B cell (primary cell): ENCODE data around the gene FAM229A. TPM values are rescaled to one million over a fixed set of nuclear protein-coding genes. Genes with fewer than 3 reads are reported as not detected.

ENCODE experiments used
- ATAC-seq: fragments of 200-7000 bp; cut with Tn5 transposase; one replicate; pipeline ENCODE4 v1.10.0; 2021; ENCODE audit warnings: low read depth, mild to moderate bottlenecking, moderate number of reproducible peaks, moderate library complexity
- CTCF ChIA-PET: fragments of 350-600 bp; sonication (Branson Sonifier 250); formaldehyde crosslinking; loops from one replicate; lab custom pipeline; 2021; ENCODE audit warnings: antibody characterized with exemption, inconsistent platforms; lab: Charles Lee
- POLR2A ChIA-PET: fragments of 350-600 bp; sonication (Branson Sonifier 250); formaldehyde crosslinking; loops from one replicate; lab custom pipeline; 2021; ENCODE audit warnings: antibody characterized with exemption; lab: Charles Lee
- DNase-seq: peaks from one replicate; pipeline ENCODE4 v3.0.0; 2013
- H2AFZ ChIP-seq: 2 replicates; pipeline ENCODE4 v1.6.1; 2012; ENCODE audit warnings: mild to moderate bottlenecking, low read depth, low read length; ENCODE audit not compliant: insufficient read depth, poor library complexity, severe bottlenecking
- H3K27ac ChIP-seq, 2 donors: 1 replicate in 1 of 2; 2 replicates in 1 of 2; pipeline ENCODE4 v1.5.1; 2012 to 2013; ENCODE audit warnings: low read length in 2 of 2, mild to moderate bottlenecking in 2 of 2, moderate library complexity in 1 of 2
- H3K27me3 ChIP-seq, 4 experiments: fragments of 200-600 bp in 1 of 4; sonication (generic) in 1 of 4; replicated peaks in 1 of 4; 1 replicate in 2 of 4; 2 replicates in 2 of 4; pipeline versions ENCODE4 v1.6.1 to v1.7.0; 2013 to 2016; ENCODE audit warnings: low read length in 3 of 4, mild to moderate bottlenecking in 2 of 4, mixed read lengths in 1 of 4, moderate library complexity in 1 of 4; ENCODE audit not compliant: insufficient read depth in 4 of 4, control insufficient read depth in 3 of 4; ENCODE audit errors: control extremely low read depth in 1 of 4
- H3K36me3 ChIP-seq, 2 experiments: replicated peaks in 1 of 2; 1 replicate in 1 of 2; 2 replicates in 1 of 2; pipeline versions ENCODE4 v1.6.1 to v1.7.1; 2013; ENCODE audit warnings: low read length in 1 of 2; ENCODE audit not compliant: insufficient read depth in 2 of 2, control insufficient read depth in 1 of 2; ENCODE audit errors: control extremely low read depth in 1 of 2, extremely low read depth in 1 of 2
- H3K4me1 ChIP-seq, 2 donors: fragments of 200-600 bp in 1 of 2; sonication (generic) in 1 of 2; 1 replicate in 1 of 2; 2 replicates in 1 of 2; pipeline versions ENCODE4 v1.5.1 to v1.6.1; 2013 to 2017; ENCODE audit warnings: low read length in 2 of 2; ENCODE audit not compliant: control insufficient read depth in 2 of 2, insufficient read depth in 2 of 2
- H3K4me2 ChIP-seq: replicated peaks from 2 replicates; pipeline ENCODE3; 2012; ENCODE audit warnings: mild to moderate bottlenecking, low read depth, low read length; ENCODE audit not compliant: poor library complexity, severe bottlenecking
- H3K4me3 ChIP-seq, 5 experiments: fragments of 200-600 bp in 1 of 5; sonication (generic) in 1 of 5; 1 replicate in 3 of 5; 2 replicates in 2 of 5; pipeline versions ENCODE4 v1.5.1 to v1.7.0; 2011 to 2016; ENCODE audit warnings: low read length in 4 of 5, mild to moderate bottlenecking in 4 of 5, low read depth in 2 of 5, control low read depth in 1 of 5, moderate library complexity in 1 of 5; ENCODE audit not compliant: insufficient read depth in 1 of 5; ENCODE audit errors: control extremely low read depth in 1 of 5, extremely low read depth in 1 of 5
- H3K79me2 ChIP-seq: fragments of 200-600 bp; sonication (generic); one replicate; pipeline ENCODE4 v1.6.0; 2016; ENCODE audit warnings: low read length; ENCODE audit not compliant: control insufficient read depth, insufficient read depth
- H3K9ac ChIP-seq: fragments of 200-600 bp; sonication (generic); 2 replicates; pipeline ENCODE4 v1.6.1; 2017; ENCODE audit warnings: mild to moderate bottlenecking, low read length, moderate library complexity
- H3K9me3 ChIP-seq, 3 donors: one replicate each; pipeline versions ENCODE4 v1.6.1 to v1.7.1; 2013; ENCODE audit warnings: low read length in 2 of 3; ENCODE audit not compliant: control insufficient read depth in 2 of 3, insufficient read depth in 1 of 3; ENCODE audit errors: control extremely low read depth in 1 of 3
- H4K20me1 ChIP-seq: 2 replicates; pipeline ENCODE4 v1.6.0; 2012; ENCODE audit warnings: mild to moderate bottlenecking, low read length; ENCODE audit not compliant: insufficient read depth, control insufficient read depth, poor library complexity, severe bottlenecking
- H3K27ac Mint-ChIP-seq: one replicate; pipeline ENCODE4 v1.8.0; 2021; ENCODE audit warnings: mixed read lengths
- H3K27me3 Mint-ChIP-seq: one replicate; pipeline ENCODE4 v1.8.0; 2021; ENCODE audit warnings: mixed read lengths
- H3K4me1 Mint-ChIP-seq: one replicate; pipeline ENCODE4 v1.8.0; 2021; ENCODE audit warnings: mixed read lengths
- H3K4me3 Mint-ChIP-seq: one replicate; pipeline ENCODE4 v1.8.0; 2021; ENCODE audit warnings: mixed read lengths
- H3K9me3 Mint-ChIP-seq: one replicate; pipeline ENCODE4 v1.8.0; 2022; ENCODE audit warnings: mixed read lengths; ENCODE audit not compliant: insufficient read depth
- CTCF ChIP-seq: fragments of 200-600 bp; IDR thresholded peaks from one replicate; pipeline ENCODE4 v1.8.0; 2022; ENCODE audit warnings: antibody characterized with exemption, mild to moderate bottlenecking
- EZH2 ChIP-seq: IDR thresholded peaks from 2 replicates; pipeline ENCODE4 v1.6.1; 2012; ENCODE audit warnings: borderline replicate concordance, low read depth, mild to moderate bottlenecking, moderate library complexity, low read length; ENCODE audit not compliant: insufficient read depth, poor library complexity, severe bottlenecking
- WGBS: methylation state at CpG from one replicate; pipeline ENCODE4 v1.1.5; 2013; ENCODE audit warnings: missing lambda C conversion rate; ENCODE audit not compliant: insufficient coverage; 5-methylcytosine and 5-hydroxymethylcytosine counted together
- intact Hi-C: fragments of 100-400 bp; cut with micrococcal nuclease; formaldehyde crosslinking; loops from one replicate; pipeline ENCODE4 v1.10.0; 2022
- polyA plus RNA-seq: library from polyadenylated mRNA; depleted of rRNA; stranded (reverse); fragments of >200 nt; gene quantifications from 2 replicates; pipeline ENCODE4 v1.2.3, GENCODE V29; 2012
- total RNA-seq, 2 donors: library from RNA; stranded (reverse); fragments of 120-200 nt in 1 of 2; gene quantifications; 1 replicate in 1 of 2; 2 replicates in 1 of 2; pipeline versions ENCODE4 v1.2.3 to v1.2.4, GENCODE V29; 2013 to 2022

Gene FAM229A
- total and polyA plus RNA-seq, 2 donors (not counting 1 experiment from before 2014, with no cell fraction given): 33.3 to 33.8 TPM

GRCh38 chr1:32377541-32378220 lies 15.4 kb upstream of the FAM229A start:
- H3K4me1 Mint-ChIP-seq: peaks cover 5% of the 10 kb centered on the region
- Histone ChIP-seq H3K9me3 (no peaks in the 10 kb centered on the region), H3K4me3 (no peak overlapping the region), H3K36me3 (peaks cover 9 to 90% of the 10 kb centered on the region in 2 experiments), H3K79me2 (peaks cover 5% of the 10 kb centered on the region), H3K27me3 (no peaks in the 10 kb centered on the region), H2AFZ (no peak overlapping the region), H3K9ac (no peak overlapping the region), H3K4me1 (peaks cover under 1 to 2% of the 10 kb centered on the region in 2 donors), H4K20me1 (peaks cover 12% of the 10 kb centered on the region), H3K27ac (no peak overlapping the region), H3K4me2 (no peak overlapping the region)
- peak; percentile 11 for DNase-seq
- CTCF ChIA-PET: interaction anchor here (1.0 kb wide), 2 partner anchors 25 to 162 kb away, joined by 3 to 11 read pairs; no protein-coding TSS in a partner anchor
- no peak overlapping the region for H3K4me3 Mint-ChIP-seq
- 96% methylated on average over 11 of the region's 12 CpGs for WGBS
- no peaks in the 10 kb centered on the region for H3K9me3 Mint-ChIP-seq
- POLR2A ChIA-PET: no interaction called here
- no peak for ATAC-seq
- H3K27me3 Mint-ChIP-seq: no peaks in the 10 kb centered on the region
- intact Hi-C loops: no loop called here
- H3K27ac Mint-ChIP-seq: no peak overlapping the region
- TF ChIP-seq EZH2: no peak
- no peak for TF ChIP-seq CTCF

- H3K9ac ChIP-seq: no peak overlapping the region
- peaks cover 6 to 83% of the 10 kb centered on the region in 2 experiments for H3K36me3 ChIP-seq
- H3K4me2 ChIP-seq: no peak overlapping the region
- DNase-seq (no peak), ATAC-seq (no peak)
- Mint-ChIP-seq H3K27ac (no peak overlapping the region), H3K9me3 (no peaks in the 10 kb centered on the region), H3K27me3 (no peaks in the 10 kb centered on the region), H3K4me1 (peaks cover 12% of the 10 kb centered on the region), H3K4me3 (no peak overlapping the region)
- intact Hi-C loops: no loop called here
- no peak overlapping the region for H2AFZ ChIP-seq
- H3K4me1 ChIP-seq: peaks cover 10 to 13% of the 10 kb centered on the region in 2 donors
- H3K4me3 ChIP-seq: no peak overlapping the region
- no peak for TF ChIP-seq CTCF
- no peak for TF ChIP-seq EZH2
- no peaks in the 10 kb centered on the region for H3K27me3 ChIP-seq
- H3K9me3 ChIP-seq: no peaks in the 10 kb centered on the region
- CTCF ChIA-PET: interaction anchor here (1.2 to 1.5 kb wide), 2 partner anchors 9 to 161 kb away, joined by 3 to 6 read pairs; no protein-coding TSS in a partner anchor
- POLR2A ChIA-PET: no interaction called here
- no peaks in the 10 kb centered on the region for H3K79me2 ChIP-seq
- H4K20me1 ChIP-seq: peaks cover 22% of the 10 kb centered on the region
- no peak overlapping the region for H3K27ac ChIP-seq
- WGBS: 97% methylated on average over 5 of the region's 11 CpGs
These were observed 13.9 kb upstream of the FAM229A start for GRCh38 chr1:32376199-32376598.
